Panc1 (cell line): Measurements from ENCODE around the gene PPP2R2B.

Experiments used
- POLR2AphosphoS5 ChIP-seq: IDR thresholded peaks from 2 replicates; pipeline ENCODE4 v1.6.1; 2012; ENCODE audit warnings: mild to moderate bottlenecking, low read depth, low read length, moderate library complexity
- TF ChIP-seq, protein P1 (sequence below): fragments of 450-650 bp; IDR thresholded peaks from 2 replicates; pipeline ENCODE4 v1.5.1; 2017; ENCODE audit warnings: mild to moderate bottlenecking

DNA sequence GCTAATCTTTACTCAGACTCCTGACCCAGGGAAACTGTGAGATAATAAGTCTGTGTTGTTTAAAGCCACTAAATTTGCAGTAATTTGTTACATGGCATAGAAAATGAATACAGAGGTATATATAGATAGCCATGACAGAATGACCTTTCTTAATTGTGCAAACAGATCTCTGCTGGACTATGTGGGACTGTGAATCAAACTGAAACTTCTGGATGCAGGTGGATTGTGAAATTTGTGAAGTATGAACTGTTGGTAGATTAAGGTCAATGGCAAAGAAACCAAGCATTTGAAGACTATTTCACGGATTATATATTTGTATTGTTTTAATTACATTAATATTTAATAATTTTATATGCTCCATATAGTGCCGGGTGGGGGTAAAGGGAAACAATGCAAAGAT, 310.4 kb downstream of the PPP2R2B start:
- TF ChIP-seq POLR2AphosphoS5: no peak
- TF ChIP-seq, protein P1, sequence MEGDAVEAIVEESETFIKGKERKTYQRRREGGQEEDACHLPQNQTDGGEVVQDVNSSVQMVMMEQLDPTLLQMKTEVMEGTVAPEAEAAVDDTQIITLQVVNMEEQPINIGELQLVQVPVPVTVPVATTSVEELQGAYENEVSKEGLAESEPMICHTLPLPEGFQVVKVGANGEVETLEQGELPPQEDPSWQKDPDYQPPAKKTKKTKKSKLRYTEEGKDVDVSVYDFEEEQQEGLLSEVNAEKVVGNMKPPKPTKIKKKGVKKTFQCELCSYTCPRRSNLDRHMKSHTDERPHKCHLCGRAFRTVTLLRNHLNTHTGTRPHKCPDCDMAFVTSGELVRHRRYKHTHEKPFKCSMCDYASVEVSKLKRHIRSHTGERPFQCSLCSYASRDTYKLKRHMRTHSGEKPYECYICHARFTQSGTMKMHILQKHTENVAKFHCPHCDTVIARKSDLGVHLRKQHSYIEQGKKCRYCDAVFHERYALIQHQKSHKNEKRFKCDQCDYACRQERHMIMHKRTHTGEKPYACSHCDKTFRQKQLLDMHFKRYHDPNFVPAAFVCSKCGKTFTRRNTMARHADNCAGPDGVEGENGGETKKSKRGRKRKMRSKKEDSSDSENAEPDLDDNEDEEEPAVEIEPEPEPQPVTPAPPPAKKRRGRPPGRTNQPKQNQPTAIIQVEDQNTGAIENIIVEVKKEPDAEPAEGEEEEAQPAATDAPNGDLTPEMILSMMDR: no peak
